Inflammatory macrophage treated with lipopolysaccharide for 4 hours (primary cell): ENCODE data around the gene BACH2.
A peak's percentile ranks its signal among the peaks of the same experiment; 100 is the strongest.

Experiments used
- DNase-seq: peaks from one replicate; pipeline ENCODE4 v3.0.0-alpha.2; 2020

Gene BACH2

DNA sequence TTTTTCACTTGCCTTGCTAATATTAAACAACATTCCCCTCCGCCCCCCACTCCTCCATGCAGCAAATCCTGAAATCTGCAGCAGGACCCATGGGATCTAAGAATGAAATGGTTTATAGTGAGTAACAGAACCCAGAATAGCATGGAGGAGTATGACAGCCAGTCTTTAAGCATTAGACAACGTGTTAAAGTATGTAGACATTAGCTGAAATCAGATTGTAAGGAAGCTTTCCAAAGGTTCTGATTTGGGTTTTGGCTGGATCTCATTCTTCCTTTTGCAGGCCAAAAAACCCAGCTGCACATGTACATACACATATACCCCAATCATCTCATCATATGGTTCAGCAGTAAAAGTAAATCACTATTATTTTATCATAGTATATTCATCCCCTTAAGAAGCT, 275.9 kb downstream of the BACH2 start:
- DNase-seq, result no peak

DNA sequence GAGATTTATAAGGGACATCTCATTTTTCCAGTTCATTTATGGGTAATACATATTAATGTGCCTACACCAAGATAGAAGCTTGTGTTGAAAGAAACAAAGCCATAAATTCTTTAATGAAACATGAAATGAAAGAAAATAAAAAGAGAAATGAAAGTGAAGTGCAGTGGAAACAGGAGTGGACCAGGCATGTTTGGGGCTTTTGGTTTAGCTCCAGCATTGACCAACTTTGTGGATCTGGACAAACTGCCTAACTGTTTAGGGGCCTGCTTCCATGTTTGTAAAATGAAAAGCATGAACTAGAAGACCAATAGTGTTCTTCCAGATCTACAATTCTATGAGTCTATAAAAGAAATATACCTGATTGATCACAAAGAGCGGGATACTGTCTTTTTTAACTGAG, 277.4 kb downstream of the BACH2 start:
- DNase-seq, result peak; percentile 23

DNA sequence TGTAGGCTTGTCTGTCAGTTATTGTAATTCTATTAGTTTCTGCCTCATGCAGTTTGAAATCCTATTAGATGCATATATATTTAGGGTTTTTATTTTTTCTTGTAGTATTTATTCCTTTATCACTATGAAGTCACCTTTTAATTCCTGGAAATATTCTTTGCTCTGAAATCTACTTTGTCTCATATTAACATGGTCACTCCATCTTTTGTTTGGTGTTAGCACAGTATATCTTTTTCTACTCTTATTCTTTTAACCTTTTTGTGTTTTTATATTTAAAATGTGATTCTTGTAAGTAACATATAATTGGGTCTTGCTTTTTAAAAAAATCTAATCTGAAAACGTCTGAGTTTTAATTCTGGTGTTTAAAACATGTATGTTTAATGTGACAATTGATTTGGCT, 280.8 kb downstream of the BACH2 start:
- DNase-seq, result no peak

DNA sequence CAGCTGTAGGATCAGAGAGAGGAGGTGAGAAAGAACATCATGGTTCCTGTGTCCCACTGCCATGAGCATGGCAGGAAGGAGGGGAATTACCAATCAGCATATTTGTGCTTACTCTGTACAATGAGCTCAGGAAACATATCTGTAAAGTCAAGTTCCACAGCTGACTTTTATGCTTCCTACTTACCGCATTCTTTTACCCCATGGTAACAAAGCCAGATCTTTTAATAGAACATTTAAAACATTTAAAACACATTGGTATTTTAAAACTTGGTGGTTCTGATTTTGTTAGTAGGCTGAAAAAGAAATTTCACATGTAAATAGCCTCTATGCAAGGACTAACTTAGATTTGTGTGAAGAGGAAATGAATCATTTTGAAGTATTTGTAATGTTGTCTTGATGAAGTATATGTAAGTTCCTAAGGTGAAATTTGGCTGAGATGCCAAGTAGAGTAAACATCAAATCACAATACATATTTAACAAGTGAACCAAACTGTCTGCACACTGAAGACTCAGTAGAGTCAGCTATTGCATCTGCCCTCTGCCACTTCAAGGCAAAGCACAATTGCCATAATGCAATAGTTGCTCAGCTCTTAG, 287.6 kb downstream of the BACH2 start:
- no peak for DNase-seq

DNA sequence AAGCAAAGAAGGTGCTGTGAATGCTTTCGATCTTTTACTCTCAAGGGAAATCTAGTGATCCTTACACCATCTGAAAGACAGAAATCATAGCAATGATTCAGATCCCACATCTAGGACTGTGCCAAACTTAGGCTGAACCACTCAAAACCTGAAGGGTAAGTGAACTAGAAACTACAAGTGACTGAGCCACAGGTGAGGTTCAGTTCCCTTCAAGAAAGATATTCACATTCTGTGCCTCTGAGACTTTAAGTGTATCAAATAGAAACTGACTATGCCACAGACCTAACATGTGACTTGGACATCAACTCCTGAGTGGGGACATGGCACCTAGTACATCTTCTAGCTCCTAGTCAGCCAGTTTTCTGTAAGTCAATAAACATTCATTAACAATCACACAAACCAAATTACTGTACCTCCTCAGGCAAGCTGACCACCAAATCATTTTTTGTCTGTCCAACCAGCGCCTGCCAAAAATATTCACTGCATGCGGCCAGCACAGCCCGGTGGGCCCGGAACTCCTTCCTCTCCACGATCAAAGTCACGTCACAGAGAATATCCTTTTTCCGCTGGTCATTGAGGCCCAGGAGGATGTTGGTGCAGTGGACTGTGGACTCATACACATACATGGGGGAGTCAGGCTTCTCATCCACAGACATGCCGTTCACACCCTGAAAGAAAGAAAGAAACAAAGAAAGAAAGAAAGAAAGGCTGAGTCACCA, 288.3 kb downstream of the BACH2 start:
- DNase-seq, result no peak

DNA sequence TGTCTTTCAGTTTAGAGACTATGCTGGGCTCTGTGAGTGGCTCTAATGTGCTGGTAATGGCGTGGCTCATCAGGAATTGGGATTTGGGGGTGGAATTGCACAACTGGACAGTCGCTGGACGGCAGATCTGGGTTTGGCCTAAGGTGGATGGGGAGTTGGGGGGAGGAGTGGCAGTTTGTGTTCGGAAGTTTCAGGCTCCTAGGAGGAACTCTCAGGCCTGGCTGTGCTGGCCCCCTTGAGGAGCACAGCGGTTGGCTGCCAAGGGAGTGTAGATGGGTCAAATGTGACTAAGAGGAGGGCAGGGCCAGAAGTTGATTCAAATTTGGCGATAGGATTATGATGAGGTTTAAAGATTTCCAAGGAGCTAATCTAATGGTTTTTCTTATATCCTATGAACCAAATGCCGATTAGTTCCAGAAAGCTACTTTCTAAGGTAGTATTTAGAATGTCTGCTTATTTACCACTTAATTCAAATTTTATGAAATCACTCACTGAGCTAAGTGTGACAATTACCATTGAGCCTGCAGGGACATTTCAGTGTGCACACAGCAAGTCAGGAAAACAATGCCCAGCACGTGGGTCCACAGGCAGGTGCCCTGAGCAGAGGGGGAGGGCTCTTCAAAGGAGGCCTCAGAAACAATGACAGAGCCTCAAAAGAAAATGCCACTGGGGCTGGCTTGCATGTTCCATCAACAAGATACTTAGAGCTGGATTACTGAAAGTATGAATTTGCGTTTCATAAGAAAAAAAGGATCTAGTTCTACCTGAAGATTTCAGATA, 291.4 kb downstream of the BACH2 start:
- DNase-seq, result no peak

DNA sequence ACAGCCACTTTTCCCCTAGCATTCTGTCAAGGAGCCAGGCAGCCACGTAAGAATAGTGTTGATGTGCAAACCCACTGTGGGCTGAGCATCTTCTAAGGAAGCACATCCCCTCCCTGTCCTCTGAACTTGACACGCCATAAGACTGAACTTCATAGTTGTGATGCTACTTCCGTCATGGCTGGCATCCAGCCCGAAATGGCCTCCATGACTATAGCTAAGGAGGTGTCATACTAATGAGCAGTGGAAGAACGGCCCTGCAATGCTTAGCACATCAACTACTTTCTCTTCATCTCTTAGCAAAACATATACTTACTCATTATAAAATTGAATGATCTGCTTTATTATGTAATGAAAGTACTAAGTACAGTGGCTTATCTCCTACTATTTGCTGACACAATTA, 292.1 kb downstream of the BACH2 start:
- no peak for DNase-seq

DNA sequence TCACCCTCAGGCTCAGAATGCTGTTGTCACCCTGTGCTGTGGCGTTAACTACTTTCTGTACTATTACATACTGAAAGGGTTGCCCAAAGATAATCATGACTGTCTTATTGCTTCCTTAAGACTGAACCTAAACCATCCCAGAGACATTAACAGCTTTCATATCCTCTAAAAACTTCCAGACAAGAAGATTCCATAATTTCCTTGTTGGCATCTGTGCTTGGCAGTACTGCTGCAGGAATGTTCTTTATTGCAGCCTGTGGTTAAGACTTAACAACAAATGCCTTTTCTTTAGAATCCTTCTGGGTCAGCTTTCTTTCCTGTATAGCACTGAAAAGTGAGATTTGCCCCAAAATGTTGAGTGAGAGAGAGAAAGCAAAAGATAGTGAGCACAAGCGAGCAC, 292.7 kb downstream of the BACH2 start:
- no peak for DNase-seq

DNA sequence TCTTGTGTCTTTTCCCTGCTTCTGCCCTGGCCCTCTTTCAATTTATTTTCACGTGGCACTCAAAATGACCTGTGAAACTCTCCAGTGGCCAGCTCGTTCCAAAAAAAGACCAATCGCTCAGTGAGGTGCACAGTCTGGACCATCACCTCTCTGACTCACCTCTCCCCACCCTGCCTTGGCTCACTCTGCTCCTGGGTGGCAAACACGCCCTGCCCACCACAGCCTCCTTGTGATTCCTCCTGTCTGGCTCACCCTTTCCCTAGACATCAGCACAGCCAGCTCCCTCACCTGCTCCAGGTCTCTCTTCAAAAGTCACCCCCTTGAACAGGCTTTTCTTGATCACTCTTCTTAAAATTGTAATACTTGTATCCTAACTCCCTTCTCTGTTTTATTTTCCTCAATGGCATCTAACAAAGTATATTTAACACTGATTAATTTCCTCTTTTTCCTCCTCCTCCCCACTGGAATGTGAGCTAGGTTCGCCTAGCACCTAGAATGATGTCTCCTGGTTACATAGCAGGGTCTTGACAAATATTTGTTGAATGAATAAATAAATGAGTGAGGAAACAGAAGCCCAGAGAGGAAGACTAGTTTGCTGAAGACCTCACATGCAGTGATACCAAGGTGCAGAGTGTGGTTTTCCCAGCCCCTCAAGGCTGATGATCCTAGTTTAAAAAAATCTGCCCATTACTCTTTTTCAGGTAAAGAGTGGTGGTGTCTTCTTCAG, 293.4 kb downstream of the BACH2 start:
- DNase-seq, result no peak

DNA sequence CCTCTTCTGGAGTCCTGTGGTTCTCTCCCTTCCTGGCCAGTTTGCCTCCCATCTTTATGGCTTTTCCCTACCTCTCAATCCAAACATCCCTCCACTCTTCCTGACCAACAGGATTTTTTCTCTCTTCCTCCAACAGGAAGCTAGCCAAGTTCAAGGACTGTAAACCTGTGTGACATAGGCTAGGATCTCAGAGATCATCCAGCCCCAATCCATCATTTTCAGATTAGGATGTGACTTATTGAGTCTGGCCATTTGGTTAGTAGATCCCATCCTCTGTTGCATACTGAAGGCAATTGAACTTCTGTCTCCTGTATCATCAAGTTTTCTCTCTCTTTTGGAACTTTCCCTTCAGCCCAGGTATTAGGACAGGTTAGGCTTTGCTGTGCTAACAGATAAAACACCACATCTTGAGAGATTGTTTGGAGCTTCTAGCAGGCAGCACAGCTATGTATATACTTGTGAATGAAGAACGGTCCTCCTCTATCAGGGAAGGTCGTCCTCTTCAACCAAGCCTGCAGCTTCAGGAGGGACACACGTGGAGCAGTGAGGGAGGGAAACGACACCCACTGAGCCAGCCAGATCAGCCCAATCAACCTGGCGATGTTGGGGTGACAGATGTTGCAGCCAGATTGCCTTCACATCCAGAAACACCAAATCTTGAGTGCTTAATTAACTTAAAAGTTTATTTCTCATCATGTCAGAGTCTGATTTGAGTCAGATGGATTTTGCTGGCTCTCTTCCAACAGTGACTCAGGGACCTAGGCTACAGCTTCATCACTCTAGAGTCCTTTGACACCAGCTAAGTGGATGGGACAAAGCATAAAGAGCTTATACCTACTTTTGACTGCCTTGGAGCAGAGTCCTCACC, 295.5 kb downstream of the BACH2 start:
- peak; percentile 8 for DNase-seq

DNA sequence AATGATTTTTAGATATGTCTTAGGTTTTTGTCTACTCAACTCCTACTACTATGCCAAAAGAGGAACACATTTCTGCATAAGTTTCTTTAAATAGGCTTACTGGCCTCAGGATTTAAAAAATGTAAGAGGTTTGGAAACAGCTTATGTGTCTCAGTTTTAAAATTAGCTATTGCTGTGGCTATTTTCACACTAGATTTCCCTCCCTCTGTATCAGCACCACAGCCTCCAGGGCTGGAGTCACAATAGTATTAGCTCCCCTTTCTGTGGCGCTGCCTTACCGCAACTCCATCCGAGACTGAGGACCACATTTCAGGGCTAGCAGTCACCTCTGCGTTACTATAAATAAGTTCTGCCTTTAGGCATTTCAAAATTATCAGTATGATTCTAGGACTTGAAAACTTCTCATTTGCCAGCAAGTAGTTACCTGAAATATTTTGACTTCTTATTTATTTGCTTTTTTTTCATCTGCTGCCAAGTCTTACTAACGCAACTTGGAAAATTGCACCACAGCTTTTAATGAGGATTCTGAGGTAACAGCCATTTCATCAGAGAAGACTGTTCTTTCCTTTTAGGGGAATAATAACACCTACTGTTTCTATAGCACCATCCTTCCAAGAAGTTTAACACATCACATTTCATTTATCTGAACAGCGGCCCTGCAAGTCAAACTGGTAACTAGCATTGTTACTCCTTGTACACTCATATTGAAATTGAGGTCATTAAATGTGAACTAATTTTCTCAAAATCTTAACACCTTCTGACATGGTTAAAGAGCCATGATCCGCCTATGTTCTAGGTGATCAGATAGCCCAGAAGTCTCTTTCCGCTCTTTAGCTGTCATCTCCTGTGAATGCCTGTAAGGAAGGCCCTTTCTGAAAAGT, 296.5 kb downstream of the BACH2 start:
- DNase-seq, result peak; percentile 40

DNA sequence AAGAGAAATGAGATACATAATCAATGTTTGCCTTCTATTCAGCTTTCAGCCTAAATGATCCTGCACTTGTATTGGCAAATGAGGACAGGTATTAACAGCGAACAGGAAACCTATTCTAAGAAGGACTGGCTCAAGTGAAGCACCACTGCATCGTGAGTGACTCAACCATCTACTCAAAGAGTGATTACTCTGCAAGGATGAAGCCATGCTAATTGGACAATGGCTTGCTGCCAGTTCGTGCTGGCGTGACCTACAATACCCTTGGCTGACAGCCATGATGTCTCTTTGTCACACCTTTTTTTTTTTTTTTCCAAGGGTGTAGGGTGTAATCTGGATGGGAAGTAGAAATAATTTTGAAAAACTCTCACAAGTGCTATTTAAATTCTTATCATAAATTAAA, 297.5 kb downstream of the BACH2 start:
- peak; percentile 0 for DNase-seq

DNA sequence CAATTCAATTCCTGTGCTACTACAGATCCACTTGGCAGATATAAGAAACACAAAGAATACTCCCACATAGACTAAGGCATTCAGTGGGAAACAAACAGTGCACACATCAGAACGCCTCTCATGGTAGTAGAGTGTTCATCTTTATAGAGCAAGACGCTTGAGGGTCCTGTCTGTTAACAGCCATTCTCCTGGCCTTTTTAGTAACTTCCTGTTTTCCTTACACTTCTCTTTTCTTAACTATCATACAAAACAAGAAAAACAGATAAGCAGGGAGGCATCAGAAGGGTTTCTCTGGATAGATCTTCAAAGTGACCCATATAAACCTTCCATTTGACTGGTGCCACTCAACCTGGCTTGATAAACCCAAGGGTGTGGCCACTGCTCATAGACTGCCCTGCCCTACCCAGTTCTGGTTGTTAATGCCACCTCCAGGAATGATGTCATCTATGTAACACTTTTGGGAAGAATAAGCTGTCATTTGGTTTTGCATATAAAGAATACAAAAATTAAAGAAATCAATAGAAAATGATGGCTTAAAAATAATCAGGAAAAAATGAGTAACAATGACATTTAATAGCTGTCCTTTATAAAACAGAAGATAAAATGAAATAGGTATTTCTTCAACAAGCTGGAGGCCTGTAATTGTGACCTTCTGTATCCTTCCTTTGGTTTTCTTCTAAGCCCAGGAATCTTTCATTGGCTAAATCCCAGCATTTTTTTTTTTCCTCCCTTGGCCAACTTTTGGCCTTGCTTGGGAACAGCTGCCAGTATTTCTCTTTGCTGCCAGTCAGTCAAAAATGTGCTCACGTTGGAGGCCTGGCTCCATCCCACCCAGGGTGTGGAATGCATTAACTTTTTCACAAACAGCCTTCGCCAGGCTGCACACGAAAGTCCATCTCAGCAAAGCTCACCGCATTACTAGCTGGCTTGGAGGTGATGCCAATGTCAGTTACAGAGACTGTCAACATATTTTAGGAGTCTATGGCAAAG, 298.9 kb downstream of the BACH2 start:
- DNase-seq, result peak; percentile 45

DNA sequence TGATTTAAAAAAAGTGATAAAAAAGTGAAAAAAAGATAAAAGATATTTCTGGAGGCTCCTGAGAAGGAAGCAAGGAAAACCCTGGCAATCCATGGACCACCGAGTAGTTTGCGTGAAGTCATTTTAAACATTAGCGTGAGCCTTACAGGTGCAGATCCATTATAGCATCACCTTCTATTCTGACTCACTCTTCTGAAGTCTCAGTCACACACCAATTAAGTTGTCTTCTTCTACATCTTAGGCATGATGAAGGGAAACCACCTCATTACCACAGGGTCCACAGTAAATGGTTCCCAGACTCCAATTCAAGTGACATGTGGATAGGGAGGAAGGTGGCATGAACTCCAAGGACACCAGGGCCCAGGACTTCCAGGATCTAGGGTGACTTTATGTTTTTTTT, 303.2 kb downstream of the BACH2 start:
- DNase-seq, result no peak

DNA sequence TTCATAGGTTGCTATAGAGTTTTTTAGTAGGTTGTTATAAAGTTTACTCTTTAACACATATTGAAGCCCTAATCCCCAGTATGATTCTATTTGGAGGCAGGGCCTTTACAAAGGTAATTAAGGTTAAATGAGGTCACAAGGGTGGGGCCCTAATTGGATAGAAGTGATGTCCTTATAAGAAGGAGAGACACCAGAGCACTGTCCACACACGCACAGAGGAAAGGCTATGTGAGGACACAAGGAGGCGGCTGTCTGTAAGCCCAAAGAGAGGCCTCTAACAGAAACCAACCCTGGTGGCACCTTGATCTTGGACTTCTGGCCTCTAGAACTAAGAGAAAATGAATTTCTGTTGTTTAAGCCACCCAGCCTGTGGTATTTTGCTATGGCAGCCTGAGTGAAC, 303.8 kb downstream of the BACH2 start:
- no peak for DNase-seq

DNA sequence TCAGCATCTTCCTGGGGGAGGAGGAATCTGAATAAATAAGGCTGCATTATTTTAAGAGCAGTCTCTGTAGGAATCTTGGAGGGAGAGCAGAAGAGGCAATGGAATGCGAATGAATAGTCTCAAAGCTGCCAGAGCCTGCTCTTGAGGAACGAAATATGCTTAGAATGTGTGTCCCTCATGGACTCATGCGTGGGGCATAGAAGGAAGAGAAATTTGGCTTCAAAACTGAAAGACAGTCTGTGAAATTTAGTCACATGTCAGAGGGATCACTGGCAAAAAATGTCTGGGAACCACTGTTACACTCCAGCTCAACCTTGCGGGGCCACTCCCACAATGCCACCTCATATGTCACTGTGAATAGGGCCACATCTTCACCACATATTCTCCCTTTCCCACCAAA, 306.9 kb downstream of the BACH2 start:
- DNase-seq, result peak; percentile 23

DNA sequence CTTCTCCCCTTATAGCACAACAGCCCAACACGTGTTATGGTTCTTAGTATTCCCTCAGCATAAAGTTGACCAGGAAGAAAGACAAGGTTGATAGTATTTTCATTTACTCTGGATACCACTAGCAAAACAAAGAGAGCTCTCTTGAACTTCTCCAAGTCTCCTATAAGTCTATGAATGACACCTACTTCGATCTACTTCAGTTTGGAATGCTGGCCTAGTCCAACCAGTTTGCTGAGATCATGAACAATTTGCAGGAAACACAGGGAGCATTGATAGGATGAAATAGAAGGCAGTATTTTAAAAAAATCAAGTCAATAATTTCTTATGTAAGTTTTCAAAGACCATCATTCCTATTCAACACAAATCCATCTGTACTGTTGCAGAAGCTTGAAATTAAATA, 308.8 kb downstream of the BACH2 start:
- DNase-seq, result no peak

DNA sequence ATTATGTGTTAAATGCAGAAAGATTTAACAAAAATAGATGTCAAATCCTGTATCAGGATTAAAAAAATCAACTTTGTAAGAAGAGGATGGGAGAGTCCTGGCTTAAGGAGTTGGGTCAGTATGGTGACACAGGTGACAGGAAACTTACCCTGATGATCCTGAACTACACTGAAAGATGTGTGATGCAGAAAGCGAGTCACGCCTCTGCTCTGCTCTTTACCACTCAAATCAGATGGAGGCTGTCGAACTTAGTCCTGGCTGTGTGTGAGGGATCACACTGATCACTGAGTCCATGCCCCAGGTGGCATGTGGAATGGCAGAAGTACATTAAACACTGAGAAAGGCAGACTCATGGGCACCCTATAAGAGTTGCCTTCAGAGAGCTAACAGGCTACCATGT, 309.5 kb downstream of the BACH2 start:
- DNase-seq, result no peak

DNA sequence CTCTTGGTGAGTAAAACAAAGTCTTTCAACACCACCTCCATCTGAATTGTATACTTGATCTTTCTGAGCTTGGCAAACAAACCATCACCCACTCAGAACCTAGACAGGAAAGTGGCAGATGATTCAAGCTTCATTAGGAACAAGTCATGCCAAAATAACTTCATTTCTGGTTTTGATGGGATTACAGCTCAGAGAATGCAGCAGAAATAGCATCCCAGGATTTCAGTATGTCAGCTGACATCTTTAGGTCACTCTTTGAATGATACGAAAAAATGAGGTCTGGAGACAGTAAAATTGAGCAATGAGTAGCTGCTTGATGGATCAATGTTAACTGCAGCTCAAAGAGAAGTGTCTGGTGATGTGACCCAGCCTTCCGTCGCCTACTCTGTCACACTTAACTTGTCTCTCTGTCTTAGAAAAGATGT, 310.0 kb downstream of the BACH2 start:
- DNase-seq, result peak; percentile 41
